ENCODE data around the gene KRTAP2-4. TPM values are rescaled to one million over a fixed set of nuclear protein-coding genes. Genes with fewer than 3 reads are reported as not detected.
"Not testable (repeated sequence)": the region's sequence is repeated elsewhere in the genome, so short reads cannot be mapped to it uniquely, and the experiment has no call there.

Gene KRTAP2-4
- total RNA-seq, 2 donors from 2014 or later: not detected

DNA sequence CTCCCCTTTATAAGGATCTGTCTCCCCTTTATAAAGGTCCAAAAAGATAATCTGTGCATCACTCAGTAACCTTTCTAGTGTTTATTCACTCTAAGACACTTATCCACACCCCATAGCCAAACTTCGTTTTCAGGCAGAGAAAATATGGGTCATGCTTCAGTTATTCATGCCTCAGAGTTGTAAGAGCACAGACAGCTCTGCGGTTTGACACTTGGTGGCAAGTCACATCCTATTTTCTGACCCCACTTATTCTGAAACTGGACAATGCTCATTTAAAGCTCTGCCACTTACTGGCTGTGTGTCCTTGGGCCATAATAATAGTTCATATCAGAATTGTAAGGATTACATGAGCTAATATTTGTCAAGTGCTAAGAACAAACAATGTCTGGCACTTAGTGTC lies 16.6 kb downstream of the KRTAP2-4 start:
- H3K27ac ChIP-seq: no peak overlapping the region
- no peaks in the 10 kb centered on the region for H3K27me3 ChIP-seq (replicated peaks; ENCODE audit: insufficient read depth)
- H3K4me1 ChIP-seq (ENCODE audit: control insufficient read depth in 1 of 2, low read depth in 2 of 2): no peaks in the 10 kb centered on the region
- H3K4me3 ChIP-seq: no peak overlapping the region
- TF ChIP-seq, protein P1, sequence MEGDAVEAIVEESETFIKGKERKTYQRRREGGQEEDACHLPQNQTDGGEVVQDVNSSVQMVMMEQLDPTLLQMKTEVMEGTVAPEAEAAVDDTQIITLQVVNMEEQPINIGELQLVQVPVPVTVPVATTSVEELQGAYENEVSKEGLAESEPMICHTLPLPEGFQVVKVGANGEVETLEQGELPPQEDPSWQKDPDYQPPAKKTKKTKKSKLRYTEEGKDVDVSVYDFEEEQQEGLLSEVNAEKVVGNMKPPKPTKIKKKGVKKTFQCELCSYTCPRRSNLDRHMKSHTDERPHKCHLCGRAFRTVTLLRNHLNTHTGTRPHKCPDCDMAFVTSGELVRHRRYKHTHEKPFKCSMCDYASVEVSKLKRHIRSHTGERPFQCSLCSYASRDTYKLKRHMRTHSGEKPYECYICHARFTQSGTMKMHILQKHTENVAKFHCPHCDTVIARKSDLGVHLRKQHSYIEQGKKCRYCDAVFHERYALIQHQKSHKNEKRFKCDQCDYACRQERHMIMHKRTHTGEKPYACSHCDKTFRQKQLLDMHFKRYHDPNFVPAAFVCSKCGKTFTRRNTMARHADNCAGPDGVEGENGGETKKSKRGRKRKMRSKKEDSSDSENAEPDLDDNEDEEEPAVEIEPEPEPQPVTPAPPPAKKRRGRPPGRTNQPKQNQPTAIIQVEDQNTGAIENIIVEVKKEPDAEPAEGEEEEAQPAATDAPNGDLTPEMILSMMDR (IDR thresholded peaks at IDR 0.05): no peak
- ATAC-seq (ENCODE audit: insufficient number of reproducible peaks, low FRiP score, low read depth) (no peak), DNase-seq (ENCODE audit: low spot score) (no peak)
- H3K9me3 ChIP-seq: no peaks in the 10 kb centered on the region
- no peaks in the 10 kb centered on the region for H3K36me3 ChIP-seq

DNA sequence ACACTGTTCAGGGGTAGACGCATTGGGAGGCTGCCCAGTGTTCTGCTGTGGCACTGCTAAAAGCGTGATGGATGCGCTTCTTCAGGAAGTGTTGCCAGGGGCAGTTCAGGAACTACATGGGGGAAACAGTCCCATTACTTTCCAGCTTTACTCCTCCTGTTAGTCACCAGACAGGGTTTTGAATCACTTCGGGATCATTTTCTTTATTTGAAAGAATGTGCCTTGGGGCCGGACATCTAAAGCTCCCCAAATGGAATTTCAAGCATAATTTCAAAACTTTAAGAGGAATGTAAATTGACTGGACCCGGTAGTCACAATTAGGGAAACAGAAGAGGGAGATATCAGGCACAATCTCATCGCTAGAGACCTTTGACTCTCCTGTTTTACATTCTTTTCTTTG lies 17.2 kb downstream of the KRTAP2-4 start:
- no peaks in the 10 kb centered on the region for H3K4me1 ChIP-seq (ENCODE audit: control insufficient read depth in 1 of 2, low read depth in 2 of 2)
- H3K27me3 ChIP-seq (replicated peaks; ENCODE audit: insufficient read depth): no peaks in the 10 kb centered on the region
- ATAC-seq (ENCODE audit: insufficient number of reproducible peaks, low FRiP score, low read depth) (no peak), DNase-seq (ENCODE audit: low spot score) (no peak)
- no peak overlapping the region for H3K27ac ChIP-seq
- TF ChIP-seq, protein P1 (IDR thresholded peaks at IDR 0.05): no peak
- no peaks in the 10 kb centered on the region for H3K36me3 ChIP-seq
- H3K4me3 ChIP-seq: no peak overlapping the region
- H3K9me3 ChIP-seq: no peaks in the 10 kb centered on the region

DNA sequence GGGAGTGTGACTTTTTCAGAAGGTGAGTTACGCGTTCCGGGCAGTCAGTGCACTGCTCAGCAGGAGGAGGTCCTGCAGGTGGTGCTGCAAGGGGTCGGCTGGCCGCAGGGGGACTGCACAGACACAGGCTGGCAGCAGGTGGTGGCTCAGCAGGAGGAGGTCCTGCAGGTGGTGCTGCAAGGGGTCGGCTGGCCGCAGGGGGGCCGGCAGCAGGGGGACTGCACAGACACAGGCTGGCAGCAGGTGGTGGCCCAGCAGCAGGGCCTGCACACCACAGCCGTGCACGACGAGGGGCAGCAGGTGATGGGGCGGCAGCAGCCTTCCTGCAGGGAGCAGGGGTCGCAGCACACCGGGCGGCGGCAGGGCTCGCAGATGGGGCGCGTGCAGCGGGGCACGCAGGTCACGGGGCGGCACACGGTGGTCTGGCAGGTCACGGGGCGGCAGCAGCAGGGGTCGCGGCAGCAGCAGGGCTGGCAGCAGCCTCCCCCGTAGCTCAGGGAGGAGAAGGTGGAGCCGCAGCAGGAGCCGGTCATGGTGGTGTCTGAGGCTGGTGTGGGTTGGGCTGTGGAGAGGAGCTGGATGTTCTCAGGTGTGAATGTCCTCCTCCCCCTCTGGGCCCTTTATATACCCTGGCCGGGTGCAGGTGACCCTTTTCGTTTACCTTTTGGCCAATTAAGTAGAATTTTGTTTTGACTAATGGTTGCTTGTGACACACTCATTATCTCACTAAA lies 18.8 kb downstream of the KRTAP2-4 start, which contains the start of gene KRTAP2-1:
Gene KRTAP2-1 (minus strand): TSS at position 582 of the 731 bp plus-strand sequence. CDS start 49 bp downstream, at position 533.
- not testable (repeated sequence) for H3K9me3 ChIP-seq; H3K27ac ChIP-seq; DNase-seq (ENCODE audit: low spot score); H3K4me3 ChIP-seq; H3K27me3 ChIP-seq (replicated peaks; ENCODE audit: insufficient read depth); H3K36me3 ChIP-seq; ATAC-seq (ENCODE audit: insufficient number of reproducible peaks, low FRiP score, low read depth); H3K4me1 ChIP-seq (ENCODE audit: control insufficient read depth in 1 of 2, low read depth in 2 of 2)

DNA sequence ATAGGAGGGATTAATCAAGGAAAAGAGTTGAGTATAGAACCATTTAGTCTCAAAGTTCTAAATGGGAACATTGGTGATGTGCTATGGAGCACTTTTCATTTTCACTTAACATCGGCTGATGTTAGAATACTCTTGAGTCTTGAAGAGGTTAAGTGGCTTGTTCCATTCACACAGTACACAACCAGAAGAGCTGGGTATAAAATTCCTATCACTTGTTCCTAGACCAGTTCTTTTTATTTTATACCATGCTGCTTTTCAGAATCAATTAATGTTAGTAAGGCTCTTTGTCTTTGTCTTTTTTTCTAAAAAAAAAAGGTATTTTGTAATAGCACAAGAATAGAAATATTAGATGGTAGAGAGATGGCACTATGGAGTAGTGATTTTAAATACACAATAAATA lies 22.7 kb downstream of the KRTAP2-4 start:
- H3K4me1 ChIP-seq (ENCODE audit: control insufficient read depth in 1 of 2, low read depth in 2 of 2): peaks cover 0 to 8% of the 10 kb centered on the region in 2 donors
- H3K9me3 ChIP-seq: no peaks in the 10 kb centered on the region
- H3K4me3 ChIP-seq: no peak overlapping the region
- TF ChIP-seq, protein P1 (IDR thresholded peaks at IDR 0.05): no peak
- no peak overlapping the region for H3K27ac ChIP-seq
- ATAC-seq (ENCODE audit: insufficient number of reproducible peaks, low FRiP score, low read depth) (no peak), DNase-seq (ENCODE audit: low spot score) (no peak)
- no peaks in the 10 kb centered on the region for H3K36me3 ChIP-seq
- no peaks in the 10 kb centered on the region for H3K27me3 ChIP-seq (replicated peaks; ENCODE audit: insufficient read depth)

DNA sequence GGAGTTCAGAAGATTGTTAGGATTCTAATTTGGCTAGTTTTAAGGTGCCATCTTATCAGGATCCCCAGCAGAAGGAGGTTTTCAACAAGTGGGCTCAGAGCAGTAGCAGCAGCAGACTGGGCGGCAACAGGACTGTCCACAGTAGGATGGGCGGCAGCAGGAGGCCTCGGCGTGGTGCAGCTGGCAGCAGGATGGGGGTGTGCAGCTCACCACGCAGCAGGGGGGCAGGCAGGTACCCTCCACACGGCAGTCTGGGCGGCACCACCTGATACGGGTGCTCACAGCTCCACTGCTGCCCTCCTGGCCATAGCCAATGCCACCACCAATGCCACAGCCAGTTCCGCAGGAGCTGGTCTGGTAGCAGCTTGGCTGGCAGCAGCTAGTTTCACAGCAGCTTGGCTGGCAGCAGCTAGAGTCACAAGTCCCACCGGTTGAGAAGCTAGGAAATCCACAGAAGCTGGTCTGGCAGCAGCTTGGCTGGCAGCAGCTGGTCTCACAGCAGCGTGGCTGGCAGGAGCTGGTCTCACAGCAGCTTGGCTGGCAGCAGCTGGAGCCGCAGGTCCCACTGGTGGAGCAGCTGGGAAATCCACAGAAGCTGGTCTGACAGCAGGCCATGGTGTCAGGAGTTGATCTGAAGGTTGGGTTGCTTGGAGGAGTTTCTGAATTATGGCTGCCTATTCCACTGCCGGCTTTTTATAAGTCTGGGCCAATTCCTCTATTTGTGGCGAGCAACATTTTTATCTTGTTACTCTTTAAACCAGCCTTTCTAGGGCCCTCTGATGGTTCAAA lies 24.7 kb downstream of the KRTAP2-4 start, which contains the start of gene KRTAP1-1:
Gene KRTAP1-1 (minus strand): TSS at position 668 of the 789 bp plus-strand sequence. CDS start 53 bp downstream, at position 615.
- TF ChIP-seq, protein P1 (IDR thresholded peaks at IDR 0.05): peak; percentile 8

More for the DNA sequence above, 24.7 kb downstream of the KRTAP2-4 start, which contains the start of gene KRTAP1-1:
- H3K27ac ChIP-seq; H3K4me1 ChIP-seq (ENCODE audit: control insufficient read depth in 1 of 2, low read depth in 2 of 2); H3K27me3 ChIP-seq (replicated peaks; ENCODE audit: insufficient read depth); DNase-seq (ENCODE audit: low spot score); H3K36me3 ChIP-seq; ATAC-seq (ENCODE audit: insufficient number of reproducible peaks, low FRiP score, low read depth); H3K9me3 ChIP-seq; H3K4me3 ChIP-seq: not testable (repeated sequence)
